GM21526 (cell line): ENCODE data around the gene SIRPG.
"Not testable (repeated sequence)": the region's sequence is repeated elsewhere in the genome, so short reads cannot be mapped to it uniquely, and the experiment has no call there.

ENCODE experiments used
- ATAC-seq: cut with Tn5 transposase; IDR thresholded peaks from one replicate; pipeline ENCODE4 v1.9.1; 2021; ENCODE audit warnings: moderate library complexity; ENCODE audit not compliant: unreplicated experiment, low FRiP score

The SIRPG gene

DNA sequence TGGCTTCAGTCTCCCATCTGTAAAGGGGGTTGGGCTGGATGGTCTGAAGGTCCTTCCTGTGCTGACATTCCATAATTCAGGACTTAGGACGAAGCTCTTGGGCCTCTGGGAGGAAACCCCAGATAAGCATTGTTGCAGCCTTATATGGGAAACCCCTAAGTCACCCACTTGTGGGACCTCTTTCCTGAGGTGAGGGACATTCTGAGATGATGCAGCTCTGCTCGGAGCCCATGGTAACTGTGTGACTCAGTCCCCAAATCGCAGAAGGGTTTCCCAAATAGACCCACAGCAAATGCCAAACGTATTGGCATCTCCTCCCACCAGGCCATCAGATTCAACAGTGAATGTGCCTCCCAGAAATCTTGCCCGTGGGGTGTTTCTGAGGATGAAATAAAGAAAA is 47.2 kb downstream of the SIRPG start:
- ATAC-seq = not testable (repeated sequence)

DNA sequence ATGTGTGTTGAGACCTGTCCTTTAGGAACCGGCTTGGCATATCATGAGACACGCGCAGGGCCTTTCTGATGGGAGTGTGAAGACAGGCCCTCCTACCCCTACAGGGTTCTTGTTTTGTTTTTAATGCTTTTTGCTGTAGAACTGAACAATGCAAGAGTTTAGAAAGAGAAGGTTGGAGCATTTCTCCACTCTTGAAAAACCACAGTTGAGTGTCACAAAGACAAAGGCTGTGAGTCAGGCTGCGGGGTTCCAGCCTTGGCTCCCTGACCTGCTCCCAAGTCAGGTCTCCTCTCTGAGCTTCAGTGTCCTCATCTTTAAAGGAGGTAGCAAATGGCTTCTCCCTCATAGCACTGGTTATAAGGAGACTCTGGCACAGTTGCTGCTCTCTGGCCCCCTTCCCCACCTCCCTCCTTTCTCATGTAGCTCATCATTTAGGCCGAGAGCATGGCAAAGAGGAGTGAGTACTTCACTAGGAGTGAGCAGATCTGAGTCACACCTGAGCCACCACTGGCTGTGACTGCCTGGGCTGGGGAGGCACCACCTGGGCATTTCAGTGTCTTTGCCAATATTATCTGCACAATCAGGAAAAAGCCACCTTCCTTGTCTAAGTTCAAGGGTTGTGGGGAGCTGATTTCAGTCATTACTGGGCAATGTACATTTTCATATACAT is 48.8 kb downstream of the SIRPG start:
- not testable (repeated sequence) for ATAC-seq

DNA sequence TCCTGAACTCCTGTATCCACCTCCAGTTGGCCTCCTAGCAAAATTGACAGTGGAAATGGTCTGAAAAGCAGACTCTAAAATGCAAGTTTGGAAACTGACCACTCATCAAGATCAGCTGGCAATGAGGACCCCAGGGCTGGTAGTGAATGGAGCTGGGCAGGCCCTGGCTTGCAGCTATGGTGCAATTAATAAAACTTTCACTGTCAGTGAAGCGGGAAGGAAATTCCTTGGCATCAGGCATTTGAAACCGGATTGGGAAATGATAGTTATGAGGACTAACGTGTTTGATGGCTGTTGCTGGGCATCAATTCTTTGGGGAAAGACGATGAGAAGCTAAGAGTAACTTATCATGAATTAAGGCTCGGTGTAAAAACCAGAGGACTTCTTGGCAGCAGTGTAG is 56.8 kb downstream of the SIRPG start:
- ATAC-seq = no peak

DNA sequence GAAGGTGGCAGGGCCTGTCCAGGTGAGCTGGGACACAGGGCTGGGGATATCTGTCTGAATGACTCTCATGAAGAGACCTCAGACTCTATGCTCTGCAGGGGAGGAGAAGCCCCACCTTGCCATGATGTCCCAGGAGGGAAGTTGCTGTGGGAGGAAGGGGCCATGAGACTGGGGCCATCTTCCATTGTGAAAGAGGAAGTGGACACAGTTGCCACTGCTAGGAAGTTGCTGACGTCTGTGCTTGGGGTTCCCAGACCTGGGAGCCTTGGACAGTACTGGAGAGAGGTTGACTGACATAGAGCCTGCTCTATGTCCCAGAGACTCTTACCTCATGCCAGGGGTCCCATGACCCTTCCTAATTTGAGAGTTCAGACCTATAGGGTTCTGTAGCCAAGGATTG is 62.2 kb downstream of the SIRPG start:
- ATAC-seq = no peak

DNA sequence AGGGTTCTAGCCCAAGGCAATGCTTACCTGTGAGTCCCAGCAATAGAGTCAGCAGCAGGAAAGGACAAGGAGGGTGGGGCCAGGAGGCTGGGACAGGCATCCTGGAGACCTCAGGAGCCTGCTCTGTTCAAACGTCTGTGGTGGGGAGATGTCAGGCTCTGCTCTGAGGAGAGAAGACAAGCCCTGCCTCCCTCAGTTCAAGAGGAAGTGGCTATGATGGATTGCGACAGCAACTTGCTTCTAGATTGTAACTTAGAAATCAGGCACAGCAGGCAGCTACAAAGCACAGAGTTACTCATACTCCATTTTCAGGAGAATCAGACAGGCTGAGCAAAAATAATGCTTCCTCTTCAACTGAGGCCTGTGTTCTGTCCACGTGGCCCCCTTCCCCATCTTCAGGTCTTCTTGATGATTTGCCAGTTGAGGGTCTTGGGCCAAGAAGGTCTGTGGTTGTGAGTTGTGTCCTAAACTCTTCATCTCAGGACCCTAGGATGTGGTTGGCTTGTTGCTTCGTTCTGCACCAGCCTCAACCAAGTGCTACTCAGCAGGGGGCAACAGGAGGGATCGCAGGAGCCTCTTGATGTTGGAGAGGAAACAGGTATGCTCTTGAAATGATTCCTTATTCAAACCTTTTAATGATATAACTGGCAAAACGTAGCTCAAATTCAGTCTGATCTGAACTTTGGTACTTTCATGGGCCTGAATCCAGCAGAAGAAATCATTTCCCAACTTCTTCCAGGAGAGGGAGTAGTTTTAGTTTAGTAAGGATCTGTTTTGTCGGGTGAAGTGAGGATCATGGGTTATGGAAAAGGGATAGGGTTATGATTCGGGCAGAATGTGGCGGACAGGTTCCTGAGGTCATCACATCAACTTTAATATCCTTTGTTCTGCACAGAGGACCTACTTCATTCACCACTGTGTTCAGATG is 68.8 kb downstream of the SIRPG start:
- ATAC-seq = no peak

DNA sequence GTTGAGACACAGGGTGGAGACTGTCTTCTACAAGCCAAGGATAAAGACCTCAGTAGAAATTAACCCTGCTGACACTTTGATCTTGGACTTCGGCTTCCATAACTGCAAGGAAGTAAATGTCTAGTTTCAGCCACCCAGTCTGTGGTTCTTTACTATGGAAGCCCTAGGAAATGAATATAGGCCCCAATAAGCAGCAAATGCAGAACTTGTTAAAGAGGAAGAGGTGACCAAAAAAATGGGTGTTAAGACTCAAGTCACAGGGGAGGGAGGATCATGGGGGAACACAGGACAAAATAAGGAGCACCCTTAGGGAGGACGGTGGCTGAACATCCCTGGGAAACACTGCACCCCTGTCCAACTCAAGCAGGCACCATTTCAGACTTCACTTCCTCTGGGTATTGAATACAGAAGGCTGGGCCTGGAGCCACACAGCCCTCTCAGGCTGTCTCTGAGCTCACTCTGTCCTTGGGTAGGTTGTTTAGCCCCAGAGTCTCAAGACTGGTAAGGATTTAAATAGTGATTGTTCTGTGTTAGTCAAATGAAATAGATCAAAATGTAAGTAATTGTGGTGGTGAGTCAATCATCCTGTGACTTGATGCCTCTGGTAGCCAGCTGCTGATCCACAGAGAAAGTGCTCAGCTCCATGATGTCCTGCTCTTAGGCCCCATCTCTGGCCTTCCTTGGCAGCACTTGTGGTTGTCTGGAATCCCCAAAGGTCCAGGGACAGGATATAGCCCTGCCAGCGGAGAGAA is 69.6 kb downstream of the SIRPG start:
- no peak for ATAC-seq

DNA sequence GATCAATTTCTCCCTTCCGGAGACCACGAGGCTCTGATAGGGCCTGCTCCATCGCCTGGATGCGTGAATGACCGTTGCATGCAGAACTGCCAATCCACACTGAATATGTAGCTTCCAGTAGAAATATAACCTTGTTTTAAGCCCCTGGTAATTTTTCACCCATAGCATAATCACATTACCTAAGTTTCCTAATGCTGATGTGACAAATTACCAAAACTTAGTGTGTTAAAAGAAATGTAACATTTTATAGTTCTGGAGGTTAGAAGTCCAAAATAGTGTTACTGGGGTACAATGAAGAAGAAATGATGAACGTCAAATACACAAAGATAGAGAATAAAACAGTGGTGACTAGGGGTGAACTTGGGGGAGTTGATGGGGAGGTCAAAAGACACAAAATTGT is 78.1 kb downstream of the SIRPG start:
- no peak for ATAC-seq
